ENCODE measurements around the gene SLC26A5.
A peak's percentile ranks its signal among the peaks of the same experiment; 100 is the strongest.

The SLC26A5 gene

DNA sequence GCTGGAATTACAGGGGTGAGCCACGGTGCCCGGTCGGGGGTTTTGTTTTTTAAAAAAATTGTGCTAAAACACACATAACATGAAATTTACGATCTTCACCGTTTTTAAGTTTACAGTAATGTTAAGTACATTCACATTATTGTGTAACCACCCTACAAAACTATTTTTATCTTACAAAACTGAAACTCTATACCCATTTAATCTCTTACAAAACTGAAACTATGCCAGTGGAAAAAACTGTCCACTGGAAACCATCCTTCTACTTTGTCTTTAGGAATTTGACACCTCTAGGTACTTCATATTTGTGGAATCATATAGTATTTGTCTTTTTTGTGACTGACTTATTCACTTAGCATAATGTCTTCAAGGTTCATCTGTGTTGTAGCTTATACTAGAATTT, 99.6 kb downstream of the SLC26A5 start:
- no peaks in the 10 kb centered on the region for H3K9me3 ChIP-seq (ENCODE audit: control insufficient read depth, low read length)
- peaks cover 3% of the 10 kb centered on the region for H3K4me1 ChIP-seq (ENCODE audit: control insufficient read depth, insufficient read depth, low read length, poor library complexity, severe bottlenecking)
- H3K4me3 ChIP-seq (ENCODE audit: extremely low read depth, insufficient read depth, low read length, poor library complexity, severe bottlenecking): no peak overlapping the region
- H3K27ac ChIP-seq (ENCODE audit: low read depth, low read length, severe bottlenecking): no peak overlapping the region
- H3K36me3 ChIP-seq (ENCODE audit: control insufficient read depth, insufficient read depth, low read length): peaks cover 14% of the 10 kb centered on the region
- WGBS, 2 experiments (ENCODE audit: insufficient coverage in 2 of 2): no CpG with 5 or more reads among the region's 5 CpGs

DNA sequence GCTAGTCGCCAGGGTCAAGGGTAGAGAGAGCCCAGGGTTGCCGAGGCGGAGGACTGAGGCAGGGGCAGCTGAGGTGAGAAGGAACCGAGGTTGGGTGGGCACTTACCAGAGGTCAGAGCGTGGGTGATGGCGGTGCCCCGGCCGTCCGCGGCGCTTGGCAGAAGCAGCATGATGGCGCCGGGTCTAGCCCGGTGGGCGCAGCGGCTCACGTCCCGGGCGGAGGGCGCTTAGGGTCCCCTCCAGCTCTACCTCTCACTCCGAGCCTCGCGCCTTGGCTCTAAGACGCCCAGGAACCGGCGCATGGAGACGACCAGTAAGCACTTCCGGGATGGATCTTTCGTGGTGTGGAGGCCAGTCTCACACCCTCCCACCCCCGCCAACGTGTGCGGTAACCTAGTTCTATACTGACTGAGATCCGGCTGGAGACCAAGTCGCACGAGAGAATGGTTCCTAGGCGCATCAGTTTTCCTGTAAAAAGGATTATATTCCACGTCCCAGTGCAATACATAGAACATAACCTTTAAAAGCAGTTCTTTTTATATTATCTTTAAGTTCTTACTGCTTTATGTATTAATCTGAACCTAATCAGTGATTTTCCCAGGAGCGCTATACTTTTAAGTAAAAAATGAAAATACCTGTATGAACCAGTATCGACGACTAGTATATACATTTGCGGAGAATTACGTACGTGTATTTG, 101.4 kb downstream of the SLC26A5 start, which contains the start of gene DNAJC2:
DNAJC2 (minus strand) TSS at position 315 of the 697 bp plus-strand sequence; CDS start at position 170, 145 bp downstream.
- Histone ChIP-seq H3K4me3 (ENCODE audit: extremely low read depth, insufficient read depth, low read length, poor library complexity, severe bottlenecking) (peak within 1 kb of the TSS; percentile 94), H3K9me3 (ENCODE audit: control insufficient read depth, low read length) (no peaks in the 10 kb centered on the region), H3K36me3 (ENCODE audit: control insufficient read depth, insufficient read depth, low read length) (peaks cover 23% of the 10 kb centered on the region), H3K27ac (ENCODE audit: low read depth, low read length, severe bottlenecking) (peak within 1 kb of the TSS; percentile 81), H3K4me1 (ENCODE audit: control insufficient read depth, insufficient read depth, low read length, poor library complexity, severe bottlenecking) (peaks cover 3% of the 10 kb centered on the region)
- 1 to 19% methylated on average over 24 to 26 of the region's 43 CpGs for WGBS, 2 experiments (ENCODE audit: insufficient coverage in 2 of 2)

DNA sequence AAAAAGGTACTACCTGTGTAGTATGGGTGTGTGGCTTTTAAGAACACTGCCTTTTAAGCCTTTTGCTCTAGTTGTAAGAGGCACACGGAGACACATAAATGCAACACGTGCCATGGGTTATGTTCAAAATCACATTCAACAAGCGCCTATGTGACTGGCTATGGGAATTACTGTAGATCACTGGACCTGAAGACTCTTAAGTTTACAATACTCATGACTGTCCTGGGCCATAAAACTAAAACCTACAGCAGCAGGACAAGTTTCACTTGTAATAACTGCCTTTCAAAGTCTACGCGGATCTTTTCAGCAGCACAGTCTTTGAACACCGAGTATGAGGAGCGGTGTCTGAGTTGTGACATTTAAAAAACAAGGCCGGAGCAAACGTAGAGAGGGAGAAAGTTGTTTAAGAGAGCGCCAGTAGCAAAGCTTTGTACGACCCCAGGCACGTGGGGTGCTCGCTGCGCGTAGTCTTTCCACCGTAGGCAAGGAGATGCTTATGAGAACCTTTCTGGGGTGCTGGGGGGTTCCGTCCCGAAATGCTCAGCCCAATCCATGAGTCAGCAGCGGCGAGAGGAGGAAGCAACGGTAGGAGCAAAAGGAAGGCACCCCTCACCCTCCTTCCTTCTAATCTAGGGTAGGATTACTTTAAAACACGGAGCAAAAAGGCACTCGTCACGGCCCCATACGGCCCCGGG, 102.1 kb downstream of the SLC26A5 start:
- Histone ChIP-seq H3K36me3 (ENCODE audit: control insufficient read depth, insufficient read depth, low read length) (peaks cover 30% of the 10 kb centered on the region), H3K9me3 (ENCODE audit: control insufficient read depth, low read length) (no peaks in the 10 kb centered on the region), H3K27ac (ENCODE audit: low read depth, low read length, severe bottlenecking) (peak overlapping the region; percentile 81), H3K4me1 (ENCODE audit: control insufficient read depth, insufficient read depth, low read length, poor library complexity, severe bottlenecking) (peaks cover 3% of the 10 kb centered on the region), H3K4me3 (ENCODE audit: extremely low read depth, insufficient read depth, low read length, poor library complexity, severe bottlenecking) (peak overlapping the region; percentile 94)
- 1 to 3% methylated on average over 19 to 21 of the region's 26 CpGs for whole genome bisulfite sequencing, 2 experiments (ENCODE audit: insufficient coverage in 2 of 2)

DNA sequence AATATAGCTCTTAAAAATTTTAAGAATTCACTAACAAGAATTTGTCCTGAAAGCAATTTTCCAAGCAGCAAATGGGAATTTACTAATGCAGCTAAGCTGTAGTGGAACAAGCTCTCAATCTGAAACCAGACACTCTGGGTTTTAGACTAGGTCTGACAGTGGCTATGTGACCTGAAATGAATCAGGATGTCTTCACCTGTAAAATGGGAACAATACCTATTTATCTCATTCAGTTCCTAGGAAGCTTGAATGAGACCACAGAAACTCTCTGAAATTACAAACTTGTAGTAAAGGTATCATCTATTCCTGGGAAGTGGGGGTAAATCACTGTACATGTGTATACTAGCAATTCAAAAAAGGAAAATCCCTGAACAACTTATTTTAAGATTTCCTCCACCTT, 102.7 kb downstream of the SLC26A5 start:
- Histone ChIP-seq H3K9me3 (ENCODE audit: control insufficient read depth, low read length) (no peaks in the 10 kb centered on the region), H3K4me1 (ENCODE audit: control insufficient read depth, insufficient read depth, low read length, poor library complexity, severe bottlenecking) (peaks cover 3% of the 10 kb centered on the region), H3K27ac (ENCODE audit: low read depth, low read length, severe bottlenecking) (no peak overlapping the region)

DNA sequence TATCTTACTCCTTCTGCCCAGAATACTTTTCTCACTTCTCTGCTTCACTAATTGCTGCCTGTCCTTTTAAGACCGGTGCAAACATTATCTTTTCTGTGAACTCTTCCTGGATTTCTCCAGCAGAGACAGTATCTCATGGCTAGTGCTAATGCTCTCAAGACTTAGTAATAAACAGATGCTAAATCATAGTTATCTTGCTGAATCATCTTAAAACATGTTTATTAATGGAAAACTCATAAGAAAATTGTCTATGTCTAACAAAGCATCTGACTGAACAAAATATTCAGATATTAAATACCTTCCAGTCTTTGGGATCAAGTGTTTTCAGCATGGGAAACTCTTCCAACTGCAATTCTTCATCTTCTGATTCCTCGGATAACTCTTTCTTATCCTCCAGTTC, 104.5 kb downstream of the SLC26A5 start:
- WGBS, 2 experiments (ENCODE audit: insufficient coverage in 2 of 2): 80% methylated on average over 1 of the region's 2 CpGs; no CpG with 5 or more reads in 1 of the 2 experiments

More for the DNA sequence above, 102.7 kb downstream of the SLC26A5 start:
- H3K36me3 ChIP-seq (ENCODE audit: control insufficient read depth, insufficient read depth, low read length): peaks cover 35% of the 10 kb centered on the region
- peak overlapping the region; percentile 94 for H3K4me3 ChIP-seq (ENCODE audit: extremely low read depth, insufficient read depth, low read length, poor library complexity, severe bottlenecking)

DNA sequence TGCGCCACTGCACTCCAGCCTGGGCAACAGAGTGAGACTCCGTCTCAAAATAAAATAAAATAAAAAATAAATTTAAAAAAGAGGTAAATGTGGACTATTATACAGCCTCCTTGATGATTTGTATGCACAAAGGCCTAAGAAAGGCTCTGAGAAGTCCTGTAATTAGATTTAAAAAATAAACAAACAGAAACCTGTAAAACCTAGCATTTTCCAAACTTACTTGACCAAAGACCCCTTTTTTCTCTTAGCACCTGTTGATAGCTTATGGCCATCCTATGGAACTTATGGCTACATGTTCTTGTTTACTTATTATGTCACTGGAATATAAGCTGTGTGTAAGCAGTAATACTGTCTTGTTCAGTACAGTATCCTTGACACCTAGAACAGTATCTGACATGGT, 107.1 kb downstream of the SLC26A5 start:
- Histone ChIP-seq H3K36me3 (ENCODE audit: control insufficient read depth, insufficient read depth, low read length) (peaks cover 77% of the 10 kb centered on the region), H3K27ac (ENCODE audit: low read depth, low read length, severe bottlenecking) (no peak overlapping the region), H3K9me3 (ENCODE audit: control insufficient read depth, low read length) (no peaks in the 10 kb centered on the region), H3K4me3 (ENCODE audit: extremely low read depth, insufficient read depth, low read length, poor library complexity, severe bottlenecking) (no peak overlapping the region), H3K4me1 (ENCODE audit: control insufficient read depth, insufficient read depth, low read length, poor library complexity, severe bottlenecking) (no peaks in the 10 kb centered on the region)
- 100% methylated on average over 1 of the region's 2 CpGs; no CpG with 5 or more reads in 1 of the 2 experiments for WGBS, 2 experiments (ENCODE audit: insufficient coverage in 2 of 2)

More for the DNA sequence above, 104.5 kb downstream of the SLC26A5 start:
- peaks cover 54% of the 10 kb centered on the region for H3K36me3 ChIP-seq (ENCODE audit: control insufficient read depth, insufficient read depth, low read length)
- no peaks in the 10 kb centered on the region for H3K9me3 ChIP-seq (ENCODE audit: control insufficient read depth, low read length)
- no peak overlapping the region for H3K27ac ChIP-seq (ENCODE audit: low read depth, low read length, severe bottlenecking)
- H3K4me3 ChIP-seq (ENCODE audit: extremely low read depth, insufficient read depth, low read length, poor library complexity, severe bottlenecking): no peak overlapping the region
- H3K4me1 ChIP-seq (ENCODE audit: control insufficient read depth, insufficient read depth, low read length, poor library complexity, severe bottlenecking): no peaks in the 10 kb centered on the region

DNA sequence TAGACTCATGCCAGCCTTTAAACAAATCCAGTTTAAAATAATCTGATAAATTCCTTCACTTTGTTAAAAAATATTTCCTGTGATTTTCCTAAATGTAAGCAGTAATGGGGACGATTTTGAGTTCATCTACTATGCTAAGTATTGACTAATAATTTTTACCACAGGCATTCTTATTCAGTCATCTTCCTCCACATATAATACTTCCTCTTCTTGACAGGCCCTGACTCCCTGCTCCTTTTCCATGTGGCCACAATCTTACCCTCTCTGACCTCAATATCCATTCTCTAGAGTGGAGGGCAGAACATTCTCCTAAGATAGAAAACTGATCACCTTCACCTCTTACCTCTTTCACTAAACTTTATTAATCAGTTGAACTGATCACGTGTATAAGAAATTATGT, 109.2 kb downstream of the SLC26A5 start:
- no CpG with 5 or more reads among the region's 2 CpGs for WGBS, 2 experiments (ENCODE audit: insufficient coverage in 2 of 2)
- Histone ChIP-seq H3K4me1 (ENCODE audit: control insufficient read depth, insufficient read depth, low read length, poor library complexity, severe bottlenecking) (no peaks in the 10 kb centered on the region), H3K4me3 (ENCODE audit: extremely low read depth, insufficient read depth, low read length, poor library complexity, severe bottlenecking) (no peak overlapping the region), H3K36me3 (ENCODE audit: control insufficient read depth, insufficient read depth, low read length) (peaks cover 92% of the 10 kb centered on the region), H3K27ac (ENCODE audit: low read depth, low read length, severe bottlenecking) (no peak overlapping the region), H3K9me3 (ENCODE audit: control insufficient read depth, low read length) (no peaks in the 10 kb centered on the region)

DNA sequence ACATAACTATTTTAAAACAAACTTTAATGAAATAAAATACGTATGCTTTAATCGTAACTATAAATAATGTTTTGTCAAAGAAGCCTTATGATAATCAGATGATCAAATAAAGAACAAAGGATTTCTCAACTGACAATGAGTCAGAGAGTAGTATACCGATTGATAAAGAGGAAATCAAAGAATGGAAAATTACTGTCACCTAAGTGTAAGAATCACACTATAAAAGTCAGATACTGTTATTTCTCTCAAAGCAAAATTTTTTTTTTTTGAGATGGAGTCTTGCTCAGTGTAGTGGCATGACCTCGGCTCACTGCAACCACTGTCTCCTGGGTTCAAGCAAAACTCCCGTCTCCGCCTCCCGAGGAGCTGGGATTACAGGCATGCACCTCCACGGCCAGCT, 120.3 kb downstream of the SLC26A5 start:
- WGBS, 2 experiments (ENCODE audit: insufficient coverage in 2 of 2): 86% methylated on average over 4 to 5 of the region's 8 CpGs
- H3K4me3 ChIP-seq (ENCODE audit: extremely low read depth, insufficient read depth, low read length, poor library complexity, severe bottlenecking): no peak overlapping the region
- H3K4me1 ChIP-seq (ENCODE audit: control insufficient read depth, insufficient read depth, low read length, poor library complexity, severe bottlenecking): no peaks in the 10 kb centered on the region
- no peak overlapping the region for H3K27ac ChIP-seq (ENCODE audit: low read depth, low read length, severe bottlenecking)
- peaks cover 59% of the 10 kb centered on the region for H3K36me3 ChIP-seq (ENCODE audit: control insufficient read depth, insufficient read depth, low read length)
- H3K9me3 ChIP-seq (ENCODE audit: control insufficient read depth, low read length): no peaks in the 10 kb centered on the region
